ENCODE results near the gene ZC3H10. TPM values are rescaled to one million over a fixed set of nuclear protein-coding genes. Genes with fewer than 3 reads are reported as not detected.

The ZC3H10 gene
- polyA plus RNA-seq, 1 donor from 2014 or later: 6.7 TPM

- Histone ChIP-seq H3K9ac (ENCODE audit: low read length) (no peak overlapping the region), H3K9me3 (ENCODE audit: low read length) (no peaks in the 10 kb centered on the region), H3K27ac (ENCODE audit: low read length) (no peak overlapping the region), H3K4me3 (ENCODE audit: low read length) (no peak overlapping the region), H2AFZ (ENCODE audit: low read depth, low read length) (no peak overlapping the region), H3K4me2 (ENCODE audit: low read length) (no peak overlapping the region), H3K27me3 (ENCODE audit: insufficient read depth, low read depth, low read length) (peaks cover 14% of the 10 kb centered on the region), H3K36me3 (ENCODE audit: insufficient read depth, low read length) (no peaks in the 10 kb centered on the region), H3F3A (ENCODE audit: insufficient read depth, low read length, poor library complexity, severe bottlenecking) (no peaks in the 10 kb centered on the region), H3K79me2 (replicated peaks; ENCODE audit: insufficient read depth, low read length) (no peaks in the 10 kb centered on the region), H4K20me1 (ENCODE audit: insufficient read depth) (no peaks in the 10 kb centered on the region), H3K9me2 (ENCODE audit: insufficient read depth, low read length) (no peaks in the 10 kb centered on the region)
- TF ChIP-seq EZH2 (IDR thresholded peaks at IDR 0.05; ENCODE audit: borderline replicate concordance, insufficient read depth, low read length, poor library complexity, severe bottlenecking): no peak
- TF ChIP-seq MXI1 (conservative IDR thresholded peaks at IDR 0.05; ENCODE audit: poor library complexity, severe bottlenecking): no peak
- no peak for TF ChIP-seq POLR2AphosphoS5 (IDR thresholded peaks at IDR 0.05)
- no peak for TF ChIP-seq SMC3 (conservative IDR thresholded peaks at IDR 0.05; ENCODE audit: poor library complexity)
- TF ChIP-seq EP300 (conservative IDR thresholded peaks at IDR 0.05; ENCODE audit: poor library complexity, severe bottlenecking): no peak
- no peak for TF ChIP-seq CTCF (IDR thresholded peaks at IDR 0.05; ENCODE audit: poor library complexity, severe bottlenecking)
- no peak for TF ChIP-seq REST (IDR thresholded peaks at IDR 0.05; ENCODE audit: borderline replicate concordance)
- no peak for TF ChIP-seq TAF1 (IDR thresholded peaks at IDR 0.05; ENCODE audit: low read depth)
- TF ChIP-seq RAD21 (conservative IDR thresholded peaks at IDR 0.05): no peak
Measured at GRCh38 chr12:56086096-56086495, 32.0 kb upstream of the ZC3H10 start.

GRCh38 chr12:56086608-56087007, 31.5 kb upstream of the ZC3H10 start:
- Histone ChIP-seq H3K9me3 (ENCODE audit: low read length) (no peaks in the 10 kb centered on the region), H3K27me3 (ENCODE audit: insufficient read depth, low read depth, low read length) (peaks cover 9% of the 10 kb centered on the region), H4K20me1 (ENCODE audit: insufficient read depth) (no peaks in the 10 kb centered on the region), H3K79me2 (replicated peaks; ENCODE audit: insufficient read depth, low read length) (no peaks in the 10 kb centered on the region), H3K36me3 (ENCODE audit: insufficient read depth, low read length) (no peaks in the 10 kb centered on the region), H3F3A (ENCODE audit: insufficient read depth, low read length, poor library complexity, severe bottlenecking) (no peaks in the 10 kb centered on the region), H3K4me3 (ENCODE audit: low read length) (no peak overlapping the region), H3K4me2 (ENCODE audit: low read length) (no peak overlapping the region), H3K9me2 (ENCODE audit: insufficient read depth, low read length) (no peaks in the 10 kb centered on the region), H3K9ac (ENCODE audit: low read length) (no peak overlapping the region), H2AFZ (ENCODE audit: low read depth, low read length) (no peak overlapping the region), H3K27ac (ENCODE audit: low read length) (no peak overlapping the region)
- TF ChIP-seq POLR2AphosphoS5 (IDR thresholded peaks at IDR 0.05): no peak
- TF ChIP-seq EZH2 (IDR thresholded peaks at IDR 0.05; ENCODE audit: borderline replicate concordance, insufficient read depth, low read length, poor library complexity, severe bottlenecking): no peak
- no peak for TF ChIP-seq REST (IDR thresholded peaks at IDR 0.05; ENCODE audit: borderline replicate concordance)
- TF ChIP-seq EP300 (conservative IDR thresholded peaks at IDR 0.05; ENCODE audit: poor library complexity, severe bottlenecking): no peak
- no peak for TF ChIP-seq CTCF (IDR thresholded peaks at IDR 0.05; ENCODE audit: poor library complexity, severe bottlenecking)
- no peak for TF ChIP-seq RAD21 (conservative IDR thresholded peaks at IDR 0.05)
- TF ChIP-seq MXI1 (conservative IDR thresholded peaks at IDR 0.05; ENCODE audit: poor library complexity, severe bottlenecking): no peak
- no peak for TF ChIP-seq TAF1 (IDR thresholded peaks at IDR 0.05; ENCODE audit: low read depth)
- TF ChIP-seq SMC3 (conservative IDR thresholded peaks at IDR 0.05; ENCODE audit: poor library complexity): no peak

Measured in neural cell (in vitro differentiated cells).